Liver (tissue), 9 donors: Measurements from ENCODE around the gene ZFAND3. TPM values are rescaled to one million over a fixed set of nuclear protein-coding genes. Genes with fewer than 3 reads are reported as not detected.
A peak's percentile ranks its signal among the peaks of the same experiment; 100 is the strongest.

Experiments used
- DNase-seq: peaks from one replicate; pipeline ENCODE4 v3.0.0-alpha.2; 2017; ENCODE audit warnings: low spot score
- H3K27ac ChIP-seq, 2 donors: one replicate each; pipeline ENCODE4 v1.7.0; 2013; ENCODE audit warnings: inconsistent platforms in 2 of 2, low read length in 2 of 2, control low read depth in 1 of 2, low read depth in 1 of 2, mild to moderate bottlenecking in 1 of 2
- H3K27me3 ChIP-seq, 4 donors: one replicate each; pipeline versions ENCODE4 v1.6.1 to v1.7.0; 2013; ENCODE audit warnings: low read length in 3 of 4, inconsistent platforms in 1 of 4, mild to moderate bottlenecking in 1 of 4, moderate library complexity in 1 of 4; ENCODE audit not compliant: control insufficient read depth in 4 of 4, insufficient read depth in 4 of 4
- H3K36me3 ChIP-seq, 4 donors: one replicate each; pipeline versions ENCODE4 v1.6.1 to v1.7.0; 2013; ENCODE audit warnings: low read length in 3 of 4, mild to moderate bottlenecking in 3 of 4, low read depth in 1 of 4, moderate library complexity in 1 of 4; ENCODE audit not compliant: control insufficient read depth in 4 of 4, insufficient read depth in 3 of 4
- H3K4me1 ChIP-seq, 4 donors: one replicate each; pipeline versions ENCODE4 v1.6.1 to v1.7.0; 2013; ENCODE audit warnings: low read length in 3 of 4, mild to moderate bottlenecking in 3 of 4, moderate library complexity in 1 of 4; ENCODE audit not compliant: control insufficient read depth in 4 of 4, insufficient read depth in 4 of 4
- H3K4me3 ChIP-seq, 3 donors: one replicate each; pipeline versions ENCODE4 v1.6.1 to v1.7.0; 2013; ENCODE audit warnings: low read length in 3 of 3, control low read depth in 1 of 3, low read depth in 1 of 3, mild to moderate bottlenecking in 1 of 3
- H3K9ac ChIP-seq, 2 donors: one replicate each; pipeline ENCODE4 v1.7.0; 2013; ENCODE audit warnings: low read length in 2 of 2, mild to moderate bottlenecking in 2 of 2, moderate library complexity in 2 of 2, control low read depth in 1 of 2, low read depth in 1 of 2
- H3K9me3 ChIP-seq, 4 donors: one replicate each; pipeline versions ENCODE4 v1.6.1 to v1.7.0; 2013; ENCODE audit warnings: low read length in 3 of 4; ENCODE audit not compliant: control insufficient read depth in 4 of 4
- ATF3 ChIP-seq: IDR thresholded peaks from 2 replicates; pipeline ENCODE4 v1.6.1; 2016; ENCODE audit warnings: antibody characterized with exemption
- CTCF ChIP-seq: fragments of 150-350 bp; IDR thresholded peaks from 2 replicates; pipeline ENCODE4 v1.5.1; 2017; ENCODE audit warnings: improper control_type of control experiment, low read depth, low read length; ENCODE audit not compliant: missing input control
- EGR1 ChIP-seq, 2 donors: IDR thresholded peaks; 2 replicates each; pipeline ENCODE4 v1.6.1; 2016 to 2018; ENCODE audit warnings: antibody characterized with exemption in 2 of 2, low read depth in 2 of 2
- FOXA1 ChIP-seq: IDR thresholded peaks from 2 replicates; pipeline ENCODE4 v1.6.1; 2016; ENCODE audit warnings: antibody characterized with exemption
- FOXA2 ChIP-seq: IDR thresholded peaks from 2 replicates; pipeline ENCODE4 v1.6.1; 2016; ENCODE audit warnings: antibody characterized with exemption
- GABPA ChIP-seq, 2 donors: IDR thresholded peaks in 1 of 2; conservative IDR thresholded peaks in 1 of 2; 2 replicates each; pipeline ENCODE4 v1.6.1; 2016; ENCODE audit warnings: antibody characterized with exemption in 2 of 2, mild to moderate bottlenecking in 1 of 2, moderate library complexity in 1 of 2
- HNF4A ChIP-seq, 2 donors: conservative IDR thresholded peaks; 2 replicates each; pipeline ENCODE4 v1.6.1; 2016; ENCODE audit warnings: antibody characterized with exemption in 2 of 2, mild to moderate bottlenecking in 2 of 2
- HNF4G ChIP-seq: IDR thresholded peaks from 2 replicates; pipeline ENCODE4 v1.6.1; 2016; ENCODE audit warnings: antibody characterized with exemption
- JUND ChIP-seq, 2 donors: IDR thresholded peaks; 2 replicates each; pipeline ENCODE4 v1.6.1; 2016; ENCODE audit warnings: antibody characterized with exemption in 2 of 2
- MAX ChIP-seq: IDR thresholded peaks from 2 replicates; pipeline ENCODE4 v1.6.1; 2016; ENCODE audit warnings: antibody characterized with exemption
- NR2F2 ChIP-seq: IDR thresholded peaks from 2 replicates; pipeline ENCODE4 v1.6.1; 2016; ENCODE audit warnings: antibody characterized with exemption
- RAD21 ChIP-seq, 2 donors: IDR thresholded peaks; 2 replicates each; pipeline ENCODE4 v1.6.1; 2016; ENCODE audit warnings: antibody characterized with exemption in 2 of 2, mild to moderate bottlenecking in 2 of 2
- RXRA ChIP-seq, 2 donors: IDR thresholded peaks; 2 replicates each; pipeline ENCODE4 v1.6.1; 2017 to 2018; ENCODE audit warnings: antibody characterized with exemption in 2 of 2, mild to moderate bottlenecking in 1 of 2
- TAF1 ChIP-seq: conservative IDR thresholded peaks from 2 replicates; pipeline ENCODE4 v1.6.1; 2016; ENCODE audit warnings: antibody characterized with exemption, mild to moderate bottlenecking
- WGBS: extraction: QIAGEN DNeasy Blood & Tissue Kit; methylation state at CpG from one replicate; pipeline ENCODE4 v1.1.7; 2013; 5-methylcytosine and 5-hydroxymethylcytosine counted together
- polyA plus RNA-seq, 2 donors: library from polyadenylated mRNA; stranded (reverse) in 1 of 2; unstranded in 1 of 2; fragments of 200-250 nt in 1 of 2; fragments of >200 nt in 1 of 2; fragmentation: Nextera tagmentation in 1 of 2; extraction: Ambion mirVana in 1 of 2; gene quantifications; one replicate each; pipeline versions ENCODE4 v1.2.1 to v1.2.3, GENCODE V29; 2013 to 2015
- total RNA-seq, 2 donors: library from RNA; depleted of rRNA; stranded (reverse); fragments of >200 nt; gene quantifications; one replicate each; pipeline ENCODE4 v1.2.3, GENCODE V29; 2014
- TF ChIP-seq, protein P1 (sequence below): IDR thresholded peaks from 2 replicates; pipeline ENCODE4 v1.6.1; 2016; ENCODE audit warnings: antibody characterized with exemption, mild to moderate bottlenecking
- donor health status: healthy.
- donor health status: healthy.
- donor health status: healthy.
- donor health status: healthy.
- donor health status: healthy.

ZFAND3 gene
- total and polyA plus RNA-seq, 4 donors: 7.7 to 37.5 (median 23.1) TPM

GRCh38 chr6:37931066-37931465, 111.5 kb downstream of the ZFAND3 start:
- no peaks in the 10 kb centered on the region for H3K36me3 ChIP-seq
- DNase-seq: no peak
- no peak overlapping the region for H3K4me3 ChIP-seq
- no peak overlapping the region for H3K9ac ChIP-seq
- TF ChIP-seq RXRA (IDR thresholded peaks at IDR 0.05) (no peak), RAD21 (IDR thresholded peaks at IDR 0.05) (no peak), ATF3 (no peak), EGR1 (IDR thresholded peaks at IDR 0.05; ENCODE audit: low read depth in 2 of 2) (no peak), NR2F2 (no peak), MAX (no peak), HNF4G (no peak), FOXA2 (no peak), GABPA (IDR thresholded peaks at IDR 0.05 in 1 of 2, conservative IDR thresholded peaks at IDR 0.05 in 1 of 2) (no peak), CTCF (no peak), FOXA1 (no peak), TAF1 (no peak), JUND (IDR thresholded peaks at IDR 0.05) (no peak), HNF4A (conservative IDR thresholded peaks at IDR 0.05) (no peak)
- TF ChIP-seq, protein P1, sequence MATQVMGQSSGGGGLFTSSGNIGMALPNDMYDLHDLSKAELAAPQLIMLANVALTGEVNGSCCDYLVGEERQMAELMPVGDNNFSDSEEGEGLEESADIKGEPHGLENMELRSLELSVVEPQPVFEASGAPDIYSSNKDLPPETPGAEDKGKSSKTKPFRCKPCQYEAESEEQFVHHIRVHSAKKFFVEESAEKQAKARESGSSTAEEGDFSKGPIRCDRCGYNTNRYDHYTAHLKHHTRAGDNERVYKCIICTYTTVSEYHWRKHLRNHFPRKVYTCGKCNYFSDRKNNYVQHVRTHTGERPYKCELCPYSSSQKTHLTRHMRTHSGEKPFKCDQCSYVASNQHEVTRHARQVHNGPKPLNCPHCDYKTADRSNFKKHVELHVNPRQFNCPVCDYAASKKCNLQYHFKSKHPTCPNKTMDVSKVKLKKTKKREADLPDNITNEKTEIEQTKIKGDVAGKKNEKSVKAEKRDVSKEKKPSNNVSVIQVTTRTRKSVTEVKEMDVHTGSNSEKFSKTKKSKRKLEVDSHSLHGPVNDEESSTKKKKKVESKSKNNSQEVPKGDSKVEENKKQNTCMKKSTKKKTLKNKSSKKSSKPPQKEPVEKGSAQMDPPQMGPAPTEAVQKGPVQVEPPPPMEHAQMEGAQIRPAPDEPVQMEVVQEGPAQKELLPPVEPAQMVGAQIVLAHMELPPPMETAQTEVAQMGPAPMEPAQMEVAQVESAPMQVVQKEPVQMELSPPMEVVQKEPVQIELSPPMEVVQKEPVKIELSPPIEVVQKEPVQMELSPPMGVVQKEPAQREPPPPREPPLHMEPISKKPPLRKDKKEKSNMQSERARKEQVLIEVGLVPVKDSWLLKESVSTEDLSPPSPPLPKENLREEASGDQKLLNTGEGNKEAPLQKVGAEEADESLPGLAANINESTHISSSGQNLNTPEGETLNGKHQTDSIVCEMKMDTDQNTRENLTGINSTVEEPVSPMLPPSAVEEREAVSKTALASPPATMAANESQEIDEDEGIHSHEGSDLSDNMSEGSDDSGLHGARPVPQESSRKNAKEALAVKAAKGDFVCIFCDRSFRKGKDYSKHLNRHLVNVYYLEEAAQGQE: no peak
- H3K27me3 ChIP-seq: no peaks in the 10 kb centered on the region
- H3K27ac ChIP-seq: peak overlapping the region; percentile 66 to 67
- H3K9me3 ChIP-seq: no peaks in the 10 kb centered on the region
- WGBS: 94% methylated on average over 1 of the region's 1 CpG
- H3K4me1 ChIP-seq: peaks cover 11 to 24% (median 11%) of the 10 kb centered on the region in 4 donors

- H3K27me3 ChIP-seq: no peaks in the 10 kb centered on the region
- no peaks in the 10 kb centered on the region for H3K36me3 ChIP-seq
- H3K4me3 ChIP-seq: no peak overlapping the region
- 92% methylated on average over 5 of the region's 5 CpGs for WGBS
- H3K9me3 ChIP-seq: no peaks in the 10 kb centered on the region
- DNase-seq: no peak
- no peak overlapping the region for H3K9ac ChIP-seq
- H3K27ac ChIP-seq: no peak overlapping the region
- no peak for TF ChIP-seq ATF3
- no peak for TF ChIP-seq FOXA2
- TF ChIP-seq, protein P1: no peak
- no peak for TF ChIP-seq HNF4G
- TF ChIP-seq JUND (IDR thresholded peaks at IDR 0.05): no peak
- H3K4me1 ChIP-seq: peaks cover 5 to 15% (median 6%) of the 10 kb centered on the region in 4 donors
Observed at GRCh38 chr6:37934276-37934675, 114.7 kb downstream of the ZFAND3 start.
